Measurements from ENCODE around the gene ATAD3C.

GRCh38 chr1:1471389-1472052 is 22.0 kb downstream of the ATAD3C start, which contains the start of gene ATAD3B:
- TF ChIP-seq, protein P1, sequence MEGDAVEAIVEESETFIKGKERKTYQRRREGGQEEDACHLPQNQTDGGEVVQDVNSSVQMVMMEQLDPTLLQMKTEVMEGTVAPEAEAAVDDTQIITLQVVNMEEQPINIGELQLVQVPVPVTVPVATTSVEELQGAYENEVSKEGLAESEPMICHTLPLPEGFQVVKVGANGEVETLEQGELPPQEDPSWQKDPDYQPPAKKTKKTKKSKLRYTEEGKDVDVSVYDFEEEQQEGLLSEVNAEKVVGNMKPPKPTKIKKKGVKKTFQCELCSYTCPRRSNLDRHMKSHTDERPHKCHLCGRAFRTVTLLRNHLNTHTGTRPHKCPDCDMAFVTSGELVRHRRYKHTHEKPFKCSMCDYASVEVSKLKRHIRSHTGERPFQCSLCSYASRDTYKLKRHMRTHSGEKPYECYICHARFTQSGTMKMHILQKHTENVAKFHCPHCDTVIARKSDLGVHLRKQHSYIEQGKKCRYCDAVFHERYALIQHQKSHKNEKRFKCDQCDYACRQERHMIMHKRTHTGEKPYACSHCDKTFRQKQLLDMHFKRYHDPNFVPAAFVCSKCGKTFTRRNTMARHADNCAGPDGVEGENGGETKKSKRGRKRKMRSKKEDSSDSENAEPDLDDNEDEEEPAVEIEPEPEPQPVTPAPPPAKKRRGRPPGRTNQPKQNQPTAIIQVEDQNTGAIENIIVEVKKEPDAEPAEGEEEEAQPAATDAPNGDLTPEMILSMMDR (IDR thresholded peaks at IDR 0.05), result no peak
- TF ChIP-seq, protein P2, sequence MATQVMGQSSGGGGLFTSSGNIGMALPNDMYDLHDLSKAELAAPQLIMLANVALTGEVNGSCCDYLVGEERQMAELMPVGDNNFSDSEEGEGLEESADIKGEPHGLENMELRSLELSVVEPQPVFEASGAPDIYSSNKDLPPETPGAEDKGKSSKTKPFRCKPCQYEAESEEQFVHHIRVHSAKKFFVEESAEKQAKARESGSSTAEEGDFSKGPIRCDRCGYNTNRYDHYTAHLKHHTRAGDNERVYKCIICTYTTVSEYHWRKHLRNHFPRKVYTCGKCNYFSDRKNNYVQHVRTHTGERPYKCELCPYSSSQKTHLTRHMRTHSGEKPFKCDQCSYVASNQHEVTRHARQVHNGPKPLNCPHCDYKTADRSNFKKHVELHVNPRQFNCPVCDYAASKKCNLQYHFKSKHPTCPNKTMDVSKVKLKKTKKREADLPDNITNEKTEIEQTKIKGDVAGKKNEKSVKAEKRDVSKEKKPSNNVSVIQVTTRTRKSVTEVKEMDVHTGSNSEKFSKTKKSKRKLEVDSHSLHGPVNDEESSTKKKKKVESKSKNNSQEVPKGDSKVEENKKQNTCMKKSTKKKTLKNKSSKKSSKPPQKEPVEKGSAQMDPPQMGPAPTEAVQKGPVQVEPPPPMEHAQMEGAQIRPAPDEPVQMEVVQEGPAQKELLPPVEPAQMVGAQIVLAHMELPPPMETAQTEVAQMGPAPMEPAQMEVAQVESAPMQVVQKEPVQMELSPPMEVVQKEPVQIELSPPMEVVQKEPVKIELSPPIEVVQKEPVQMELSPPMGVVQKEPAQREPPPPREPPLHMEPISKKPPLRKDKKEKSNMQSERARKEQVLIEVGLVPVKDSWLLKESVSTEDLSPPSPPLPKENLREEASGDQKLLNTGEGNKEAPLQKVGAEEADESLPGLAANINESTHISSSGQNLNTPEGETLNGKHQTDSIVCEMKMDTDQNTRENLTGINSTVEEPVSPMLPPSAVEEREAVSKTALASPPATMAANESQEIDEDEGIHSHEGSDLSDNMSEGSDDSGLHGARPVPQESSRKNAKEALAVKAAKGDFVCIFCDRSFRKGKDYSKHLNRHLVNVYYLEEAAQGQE (IDR thresholded peaks at IDR 0.05), result no peak
- TF ChIP-seq RAD21 (conservative IDR thresholded peaks at IDR 0.05 in 1 of 2, IDR thresholded peaks at IDR 0.05 in 1 of 2) (no peak), POLR2A (IDR thresholded peaks at IDR 0.05; ENCODE audit: low read length) (no peak)

All from A549 (cell line).